ENCODE data around the gene PRDM16. TPM values are rescaled to one million over a fixed set of nuclear protein-coding genes. Genes with fewer than 3 reads are reported as not detected.

PRDM16 gene
- polyA plus RNA-seq, 2 of the 4 experiments (the other 2 are of a cell fraction), result 0.03 to 0.35 TPM

GRCh38 chr1:3125546-3126368 is 56.8 kb downstream of the PRDM16 start:
- 76% methylated on average over 35 of the region's 47 CpGs for WGBS (ENCODE audit: missing lambda C conversion rate)
- CTCF ChIA-PET, result interaction anchor here (2.3 kb wide), 1 partner anchor 17 kb away, joined by 10 read pairs; no protein-coding TSS in a partner anchor
- TF ChIP-seq FOSL2 (IDR thresholded peaks at IDR 0.05), result no peak
- TF ChIP-seq FOSL2 (CRISPR knock-in tag; IDR thresholded peaks at IDR 0.05), result no peak
- no peak for TF ChIP-seq EHMT2 (IDR thresholded peaks at IDR 0.05; ENCODE audit: low read depth)
- TF ChIP-seq HDAC2 (IDR thresholded peaks at IDR 0.05), result no peak
- TF ChIP-seq RNF2 (IDR thresholded peaks at IDR 0.05; ENCODE audit: borderline replicate concordance, low read depth), result no peak
- no peak for TF ChIP-seq NPAS2 (CRISPR knock-in tag; IDR thresholded peaks at IDR 0.05; ENCODE audit: borderline replicate concordance)
- TF ChIP-seq ZFP36 (IDR thresholded peaks at IDR 0.05; ENCODE audit: borderline replicate concordance, partially characterized antibody), result no peak
- TF ChIP-seq NFE2L2 (conservative IDR thresholded peaks at IDR 0.05; ENCODE audit: low read length), result no peak
- no peak for TF ChIP-seq RCOR1 (IDR thresholded peaks at IDR 0.05; ENCODE audit: low read depth, low read length)
- no peak for TF ChIP-seq CTCF (IDR thresholded peaks at IDR 0.05)
- TF ChIP-seq MAFK (IDR thresholded peaks at IDR 0.05; ENCODE audit: partially characterized antibody), result no peak
- no peak for TF ChIP-seq BHLHE40 (IDR thresholded peaks at IDR 0.05; ENCODE audit: low read depth, low read length)
- TF ChIP-seq POLR2AphosphoS2 (conservative IDR thresholded peaks at IDR 0.05; ENCODE audit: low read length), result no peak
- no peak for DNase-seq (ENCODE audit: low read depth in 1 of 2, low spot score in 1 of 2)
- no peaks in the 10 kb centered on the region for H3K4me1 ChIP-seq
- no peak for FAIRE-seq
- no peak overlapping the region for H3K4me2 ChIP-seq
- POLR2A ChIA-PET, result no interaction called here
- H3K9me3 ChIP-seq, result no peaks in the 10 kb centered on the region
- H3K27ac ChIP-seq, result no peak overlapping the region
- ATAC-seq, result no peak
- no peak overlapping the region for H3K4me3 ChIP-seq

- H3K4me3 ChIP-seq, result no peak overlapping the region
- ChIA-PET CTCF (no interaction called here), POLR2A (no interaction called here)
- no peak overlapping the region for H3K4me2 ChIP-seq
- FAIRE-seq, result no peak
- no peaks in the 10 kb centered on the region for H3K9me3 ChIP-seq
- WGBS (ENCODE audit: missing lambda C conversion rate), result 65% methylated on average over 20 of the region's 28 CpGs
- TF ChIP-seq MAZ (IDR thresholded peaks at IDR 0.05; ENCODE audit: borderline replicate concordance, low read depth, low read length) (no peak), TFCP2L1 (CRISPR knock-in tag; IDR thresholded peaks at IDR 0.05) (no peak), CBX2 (IDR thresholded peaks at IDR 0.05; ENCODE audit: borderline replicate concordance, low read depth) (no peak), GATA3 (IDR thresholded peaks at IDR 0.05; ENCODE audit: borderline replicate concordance) (no peak), POLR2AphosphoS2 (conservative IDR thresholded peaks at IDR 0.05; ENCODE audit: low read length) (no peak), MAX (IDR thresholded peaks at IDR 0.05) (no peak), NPAS2 (CRISPR knock-in tag; IDR thresholded peaks at IDR 0.05; ENCODE audit: borderline replicate concordance) (no peak), CEBPB (IDR thresholded peaks at IDR 0.05) (no peak), RCOR1 (IDR thresholded peaks at IDR 0.05; ENCODE audit: low read depth, low read length) (no peak), FOXS1 (CRISPR knock-in tag; IDR thresholded peaks at IDR 0.05) (no peak), EP300 (IDR thresholded peaks at IDR 0.05) (no peak), CHD4 (IDR thresholded peaks at IDR 0.05; ENCODE audit: borderline replicate concordance) (no peak), ZFP36 (IDR thresholded peaks at IDR 0.05; ENCODE audit: borderline replicate concordance, partially characterized antibody) (no peak), MYC (IDR thresholded peaks at IDR 0.05; ENCODE audit: borderline replicate concordance, low read length) (no peak), PHF8 (IDR thresholded peaks at IDR 0.05; ENCODE audit: borderline replicate concordance, low read depth) (no peak), BHLHE40 (IDR thresholded peaks at IDR 0.05; ENCODE audit: low read depth, low read length) (no peak), RNF2 (IDR thresholded peaks at IDR 0.05; ENCODE audit: borderline replicate concordance, low read depth) (no peak)
- no peak for DNase-seq (ENCODE audit: low read depth in 1 of 2, low spot score in 1 of 2)
- H3K27ac ChIP-seq, result no peak overlapping the region
- ATAC-seq, result no peak
- H3K4me1 ChIP-seq, result no peaks in the 10 kb centered on the region
These were observed 58.0 kb downstream of the PRDM16 start for GRCh38 chr1:3126756-3127678.

All from A549 (cell line).